DND-41 (cell line): ENCODE results near the gene NANS.
"Not testable (repeated sequence)": the region's sequence is repeated elsewhere in the genome, so short reads cannot be mapped to it uniquely, and the experiment has no call there.

ENCODE experiments used
- CTCF ChIP-seq: IDR thresholded peaks from 2 replicates; pipeline ENCODE4 v1.5.1; 2012; ENCODE audit warnings: borderline replicate concordance, low read length, moderate library complexity, mild to moderate bottlenecking; ENCODE audit not compliant: poor library complexity, severe bottlenecking; ENCODE audit errors: extremely low read depth
- EZH2 ChIP-seq: IDR thresholded peaks from 3 replicates; pipeline ENCODE4 v1.6.1; 2012; ENCODE audit warnings: borderline replicate concordance, low read depth, mild to moderate bottlenecking, moderate library complexity, low read length, inconsistent platforms; ENCODE audit not compliant: severe bottlenecking

GRCh38 chr9:98076514-98076890 lies 20.0 kb downstream of the NANS start:
- TF ChIP-seq EZH2, CTCF: not testable (repeated sequence)
